GM21423 (cell line): Measurements from ENCODE around the gene SLC10A7.

Experiments used
- ATAC-seq: cut with Tn5 transposase; IDR thresholded peaks from one replicate; pipeline ENCODE4 v1.9.1; 2021; ENCODE audit warnings: mild to moderate bottlenecking, moderate library complexity; ENCODE audit not compliant: unreplicated experiment

Gene SLC10A7

DNA sequence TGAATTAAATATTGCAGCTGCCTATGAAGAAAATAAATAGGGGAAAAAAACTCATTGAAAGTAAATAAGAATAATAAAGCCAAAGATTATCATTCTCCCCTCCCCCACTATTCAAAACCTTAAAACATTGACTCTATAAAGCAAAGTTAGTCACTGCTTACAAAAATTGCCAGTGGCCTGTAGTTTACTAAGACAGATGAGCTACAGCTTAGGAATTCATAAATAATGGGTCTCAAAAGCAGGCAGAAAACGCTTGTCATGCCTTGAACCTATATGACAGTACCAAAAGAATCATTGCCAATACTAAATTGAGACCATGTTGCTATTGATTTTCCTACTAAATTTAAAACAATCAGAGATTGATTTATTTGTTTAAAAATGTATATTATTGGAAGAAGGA lies 78.9 kb downstream of the SLC10A7 start:
- no peak for ATAC-seq

GRCh38 chr4:146439999-146440398 lies 81.7 kb downstream of the SLC10A7 start:
- ATAC-seq: no peak

DNA sequence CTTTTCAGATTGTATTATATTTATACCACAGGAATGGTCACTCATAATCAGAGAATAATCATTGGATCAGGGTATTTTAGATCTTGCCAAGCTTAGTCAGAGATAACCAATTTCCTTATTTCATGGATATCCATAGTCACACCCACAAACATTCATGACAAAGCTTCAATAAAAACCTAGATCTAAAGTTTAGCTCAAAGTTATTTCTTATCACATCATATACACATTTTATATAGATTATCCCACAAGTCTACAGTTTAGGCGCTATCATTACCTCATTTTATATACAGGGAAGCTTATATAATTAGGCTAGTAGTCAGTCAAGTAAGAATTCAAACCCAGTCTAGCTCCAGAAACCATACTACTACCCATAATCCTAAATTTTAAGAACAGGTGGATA lies 82.3 kb downstream of the SLC10A7 start:
- no peak for ATAC-seq

GRCh38 chr4:146437778-146438177 lies 84.0 kb downstream of the SLC10A7 start:
- no peak for ATAC-seq

DNA sequence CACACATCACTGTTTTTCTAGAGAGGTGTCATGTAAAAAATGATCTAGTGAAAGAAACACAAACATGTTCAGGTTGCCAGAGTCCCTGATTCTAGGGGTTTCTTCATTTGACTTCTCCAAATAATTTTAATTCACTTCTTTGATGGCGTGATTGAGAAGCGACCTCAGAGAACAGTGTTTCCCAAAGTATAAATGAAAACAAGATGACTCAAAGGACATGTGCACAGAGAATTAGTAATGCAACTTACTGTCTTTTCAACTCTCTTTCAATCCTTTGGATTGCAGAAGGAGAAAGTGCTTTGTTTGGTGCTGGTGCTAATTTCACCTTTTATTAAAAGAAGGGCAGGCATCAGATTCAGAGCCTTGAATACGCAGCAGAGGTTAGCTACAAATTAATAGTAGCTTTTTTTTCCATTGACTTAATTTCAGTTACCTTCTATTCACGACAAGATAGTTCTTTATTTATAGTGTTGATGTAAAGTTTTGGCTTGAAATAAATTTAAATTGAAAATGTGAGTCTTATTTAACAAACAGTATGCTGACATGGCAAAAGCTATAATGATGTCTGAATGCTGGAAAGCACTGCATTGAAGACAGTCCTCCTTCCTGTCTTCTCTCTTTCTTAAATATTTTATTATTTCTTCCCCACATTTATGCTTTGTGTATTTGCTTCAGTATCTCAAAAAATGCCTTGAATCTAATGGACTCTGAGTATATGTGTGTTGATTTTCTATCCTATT lies 85.1 kb downstream of the SLC10A7 start:
- ATAC-seq: no peak

- no peak for ATAC-seq
Measured at GRCh38 chr4:146435962-146436361, 85.8 kb downstream of the SLC10A7 start.

DNA sequence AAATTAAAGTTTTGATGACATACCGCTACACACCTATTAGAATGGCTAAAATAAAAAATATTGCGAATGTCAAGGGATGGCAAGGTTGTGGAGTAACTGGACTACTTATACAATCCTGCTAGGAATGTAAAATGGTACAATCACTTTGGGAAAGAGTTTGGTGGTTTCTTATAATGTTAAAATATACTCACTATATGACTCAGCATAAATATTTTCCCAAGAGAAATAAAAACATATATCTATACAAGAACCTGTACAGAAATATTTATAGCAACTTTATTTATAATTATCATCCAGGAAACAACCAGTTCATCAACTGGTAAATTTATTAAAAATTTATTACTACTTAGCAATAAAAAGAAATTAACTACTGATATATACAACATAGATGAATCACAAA lies 89.7 kb downstream of the SLC10A7 start:
- no peak for ATAC-seq

DNA sequence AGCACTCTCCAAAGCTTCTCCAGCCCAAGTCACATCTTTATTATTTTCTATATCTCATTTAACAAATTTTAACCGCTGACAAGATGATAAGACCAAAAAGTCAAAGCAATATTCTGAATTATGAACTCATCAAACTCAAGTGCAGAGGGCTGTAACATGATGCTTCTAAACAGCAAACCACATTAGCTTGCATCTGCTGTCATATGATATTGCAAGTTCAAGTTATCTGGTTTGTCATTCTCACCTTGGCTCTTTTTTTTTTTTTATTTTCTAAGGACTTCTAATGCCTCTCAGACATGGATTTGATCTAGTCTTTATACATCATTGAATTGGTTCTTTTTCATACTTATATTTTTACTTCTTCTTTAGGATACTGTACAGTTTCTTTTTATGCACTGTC lies 93.4 kb downstream of the SLC10A7 start:
- ATAC-seq: no peak

DNA sequence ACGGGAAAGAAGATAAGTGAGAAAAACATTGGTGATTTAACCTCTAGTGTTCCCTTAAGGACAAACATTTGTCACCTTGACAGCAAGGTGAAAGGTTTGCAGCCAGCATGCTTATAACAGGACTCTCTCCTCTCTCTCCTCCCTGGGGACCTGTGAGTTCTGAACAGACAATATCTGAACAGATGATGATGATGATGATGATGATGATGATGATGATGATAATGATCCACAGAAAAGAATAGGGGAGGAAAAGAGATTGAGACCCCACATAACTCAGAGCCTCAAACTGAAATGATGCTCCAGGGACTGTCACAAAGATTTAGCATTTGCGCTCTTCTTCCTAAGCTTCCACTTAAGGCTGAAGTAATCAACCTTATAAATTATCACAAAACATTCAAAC lies 103.9 kb downstream of the SLC10A7 start:
- no peak for ATAC-seq

- no peak for ATAC-seq
Measured at GRCh38 chr4:146415829-146416228, 105.9 kb downstream of the SLC10A7 start.

GRCh38 chr4:146407669-146408084 lies 114.1 kb downstream of the SLC10A7 start:
- ATAC-seq: no peak

DNA sequence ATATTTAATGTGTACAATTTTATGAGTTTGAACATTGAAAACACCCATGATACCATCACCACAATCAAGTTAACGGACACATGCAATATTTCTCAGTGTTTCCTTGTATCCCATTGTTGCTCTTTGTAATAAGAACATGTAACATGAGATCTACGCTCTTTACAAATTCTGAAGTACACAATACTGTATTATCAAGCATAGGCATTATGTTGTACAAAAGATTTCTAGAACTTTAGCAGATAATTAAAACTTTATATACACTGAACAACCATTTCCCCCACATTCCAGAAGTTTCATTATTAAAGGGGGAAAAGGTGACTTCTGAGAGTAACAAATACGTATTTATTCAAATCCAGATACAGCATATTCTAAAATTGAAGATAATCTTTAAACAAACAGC lies 114.5 kb downstream of the SLC10A7 start:
- no peak for ATAC-seq

DNA sequence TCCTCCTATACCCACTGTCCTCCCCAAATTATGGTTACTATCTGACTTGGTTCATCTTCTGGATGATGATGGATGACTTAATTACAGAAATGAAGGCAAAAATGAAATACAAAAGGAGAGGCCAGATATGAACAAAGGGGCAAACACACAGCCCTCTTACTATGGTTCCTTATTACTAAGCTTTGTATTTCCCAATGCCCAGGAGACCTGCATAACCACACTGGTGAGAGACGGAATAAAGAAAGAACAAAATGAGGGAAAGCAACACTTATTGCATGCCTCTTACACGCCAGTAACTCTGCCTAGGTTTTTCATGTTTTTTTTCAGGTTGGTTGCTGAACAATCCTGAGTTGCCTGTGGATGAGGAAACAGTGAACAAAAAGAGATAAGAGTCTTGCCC lies 120.5 kb downstream of the SLC10A7 start:
- ATAC-seq: no peak

DNA sequence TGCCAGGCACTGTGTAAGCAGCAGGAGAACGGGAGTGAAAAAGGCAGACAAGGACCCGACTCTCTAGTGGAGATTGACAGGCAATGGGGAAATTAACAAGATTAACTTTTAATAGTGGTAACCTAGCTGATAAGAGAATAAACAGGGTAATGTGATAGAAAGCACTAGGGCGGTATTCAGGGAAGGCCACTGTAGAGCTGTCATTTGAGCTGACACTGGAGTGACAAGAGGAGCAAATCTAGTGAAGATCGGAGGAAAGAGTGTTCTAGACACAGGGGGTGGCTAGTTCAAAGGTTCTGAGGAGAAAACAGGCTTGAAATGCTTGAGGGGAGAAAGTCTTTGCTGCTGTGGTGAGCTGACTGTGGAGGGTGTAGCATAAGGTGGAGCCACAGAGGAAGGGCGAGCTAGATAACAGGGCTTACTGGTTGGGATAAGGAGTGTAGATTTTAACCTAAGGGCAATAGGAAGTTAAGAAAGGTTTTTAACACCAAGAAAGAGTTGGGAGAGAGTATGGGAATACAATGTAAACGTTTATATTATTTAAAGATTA lies 122.8 kb downstream of the SLC10A7 start:
- no peak for ATAC-seq

GRCh38 chr4:146398404-146398803 lies 123.3 kb downstream of the SLC10A7 start:
- no peak for ATAC-seq

- ATAC-seq: no peak
Measured at GRCh38 chr4:146389561-146389960, 132.2 kb downstream of the SLC10A7 start.

DNA sequence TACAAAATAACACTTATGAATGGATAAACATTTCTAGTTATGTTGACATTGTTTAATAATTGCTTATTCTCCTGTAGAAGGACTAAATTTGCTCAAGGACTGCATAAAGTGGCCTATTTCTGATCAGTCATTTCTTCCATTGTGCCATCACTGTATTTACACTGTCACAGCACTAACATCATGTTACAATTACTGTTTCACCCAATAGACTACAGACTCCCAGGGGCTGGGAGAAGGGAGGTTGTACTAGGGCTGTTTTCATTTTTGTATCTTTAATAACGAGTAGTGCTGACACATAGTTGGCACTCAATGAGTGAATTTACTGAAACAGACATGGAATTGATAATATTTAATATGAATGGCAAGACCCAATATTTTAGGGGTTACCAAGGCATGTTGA lies 139.5 kb downstream of the SLC10A7 start:
- ATAC-seq: no peak

GRCh38 chr4:146381263-146381872 lies 140.4 kb downstream of the SLC10A7 start:
- no peak for ATAC-seq

DNA sequence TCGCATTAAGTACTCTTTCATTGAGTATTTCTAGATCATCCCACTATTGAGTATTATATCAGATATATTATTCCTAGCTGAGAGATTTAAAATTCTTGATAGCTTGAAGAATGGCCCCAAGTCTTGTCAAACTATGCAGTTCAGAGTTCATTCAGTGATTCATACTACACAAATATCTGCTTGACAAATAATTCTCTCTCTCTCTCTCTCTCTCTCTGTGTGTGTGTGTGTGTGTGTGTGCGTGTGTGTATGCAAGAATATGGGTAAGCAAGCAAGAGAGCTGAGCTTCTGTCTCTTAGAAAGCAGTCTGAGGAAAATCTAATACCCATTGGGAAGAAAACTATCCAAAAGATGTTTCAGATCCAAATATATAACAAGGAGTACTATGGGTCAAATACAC lies 142.0 kb downstream of the SLC10A7 start:
- ATAC-seq: no peak

GRCh38 chr4:146371812-146372211 lies 149.9 kb downstream of the SLC10A7 start:
- no peak for ATAC-seq

GRCh38 chr4:146370841-146371240 lies 150.9 kb downstream of the SLC10A7 start:
- no peak for ATAC-seq

GRCh38 chr4:146369446-146369845 lies 152.3 kb downstream of the SLC10A7 start:
- no peak for ATAC-seq
